Colon (tissue), 2 donors: ENCODE data around the gene OSGIN1.

ENCODE experiments used
- FAIRE-seq: peaks from 2 replicates; lab custom pipeline; 2012; peaks lifted over from hg19 to GRCh38; lab: Jason Lieb, UNC
- donor health status: control.
- donor health status: control.

The OSGIN1 gene

GRCh38 chr16:83971165-83972130 is 18.4 kb downstream of the OSGIN1 start:
- no peak for FAIRE-seq

- FAIRE-seq: no peak
Measured at GRCh38 chr16:83972256-83973008, 19.4 kb downstream of the OSGIN1 start.

- FAIRE-seq: no peak
Measured at GRCh38 chr16:83973077-83973476, 20.0 kb downstream of the OSGIN1 start.

GRCh38 chr16:83973581-83974385 is 20.7 kb downstream of the OSGIN1 start:
- no peak for FAIRE-seq

GRCh38 chr16:83974475-83974874 is 21.4 kb downstream of the OSGIN1 start:
- no peak for FAIRE-seq

- no peak for FAIRE-seq
Measured at GRCh38 chr16:83975590-83976260, 22.7 kb downstream of the OSGIN1 start.

GRCh38 chr16:83977056-83977815 is 24.2 kb downstream of the OSGIN1 start:
- no peak for FAIRE-seq

- FAIRE-seq: no peak
Measured at GRCh38 chr16:83978401-83978904, 25.4 kb downstream of the OSGIN1 start.

- FAIRE-seq: no peak
Measured at GRCh38 chr16:83979441-83979840, 26.4 kb downstream of the OSGIN1 start.

- FAIRE-seq: no peak
Measured at GRCh38 chr16:83980794-83981193, 27.8 kb downstream of the OSGIN1 start.

GRCh38 chr16:83981799-83982198 is 28.8 kb downstream of the OSGIN1 start:
- FAIRE-seq: no peak

GRCh38 chr16:83983491-83983890 is 30.5 kb downstream of the OSGIN1 start:
- FAIRE-seq: no peak

- FAIRE-seq: no peak
Measured at GRCh38 chr16:83989300-83989699, 36.3 kb downstream of the OSGIN1 start.

- no peak for FAIRE-seq
Measured at GRCh38 chr16:83990492-83990891, 37.5 kb downstream of the OSGIN1 start.

GRCh38 chr16:83992624-83993023 is 39.6 kb downstream of the OSGIN1 start:
- no peak for FAIRE-seq

- FAIRE-seq: no peak
Measured at GRCh38 chr16:83994087-83994486, 41.0 kb downstream of the OSGIN1 start.

- FAIRE-seq: no peak
Measured at GRCh38 chr16:83994703-83995102, 41.7 kb downstream of the OSGIN1 start.

- FAIRE-seq: no peak
Measured at GRCh38 chr16:83995754-83996153, 42.7 kb downstream of the OSGIN1 start.

- no peak for FAIRE-seq
Measured at GRCh38 chr16:83996481-83997252, 43.6 kb downstream of the OSGIN1 start.

GRCh38 chr16:83998091-83998490 is 45.1 kb downstream of the OSGIN1 start:
- FAIRE-seq: no peak
